Measurements from ENCODE around the gene CLDN20.

CLDN20 gene

DNA sequence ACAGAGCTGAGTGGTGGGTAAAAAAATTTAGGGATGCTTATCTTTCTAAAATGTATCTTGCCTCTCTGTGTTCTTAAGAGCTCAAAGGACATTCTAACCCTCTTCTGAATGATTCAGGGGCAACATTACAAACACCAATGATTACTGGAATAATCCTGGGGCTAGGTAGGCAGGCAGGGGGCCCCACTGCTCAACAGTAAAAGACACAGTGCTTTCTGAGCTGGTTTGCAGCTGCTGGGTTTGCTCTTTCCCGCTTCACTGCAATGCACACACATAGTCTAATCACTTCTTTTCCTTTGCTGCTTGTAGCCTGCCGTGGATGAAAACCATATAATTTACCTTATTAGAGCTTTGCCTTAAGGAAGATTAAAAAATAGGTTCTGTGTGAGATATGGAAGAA, 23.9 kb downstream of the CLDN20 start:
- no peak for DNase-seq (ENCODE audit: low read depth)
- TF ChIP-seq, protein P1, sequence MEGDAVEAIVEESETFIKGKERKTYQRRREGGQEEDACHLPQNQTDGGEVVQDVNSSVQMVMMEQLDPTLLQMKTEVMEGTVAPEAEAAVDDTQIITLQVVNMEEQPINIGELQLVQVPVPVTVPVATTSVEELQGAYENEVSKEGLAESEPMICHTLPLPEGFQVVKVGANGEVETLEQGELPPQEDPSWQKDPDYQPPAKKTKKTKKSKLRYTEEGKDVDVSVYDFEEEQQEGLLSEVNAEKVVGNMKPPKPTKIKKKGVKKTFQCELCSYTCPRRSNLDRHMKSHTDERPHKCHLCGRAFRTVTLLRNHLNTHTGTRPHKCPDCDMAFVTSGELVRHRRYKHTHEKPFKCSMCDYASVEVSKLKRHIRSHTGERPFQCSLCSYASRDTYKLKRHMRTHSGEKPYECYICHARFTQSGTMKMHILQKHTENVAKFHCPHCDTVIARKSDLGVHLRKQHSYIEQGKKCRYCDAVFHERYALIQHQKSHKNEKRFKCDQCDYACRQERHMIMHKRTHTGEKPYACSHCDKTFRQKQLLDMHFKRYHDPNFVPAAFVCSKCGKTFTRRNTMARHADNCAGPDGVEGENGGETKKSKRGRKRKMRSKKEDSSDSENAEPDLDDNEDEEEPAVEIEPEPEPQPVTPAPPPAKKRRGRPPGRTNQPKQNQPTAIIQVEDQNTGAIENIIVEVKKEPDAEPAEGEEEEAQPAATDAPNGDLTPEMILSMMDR (IDR thresholded peaks at IDR 0.05; ENCODE audit: low read depth, low read length, missing control alignments): no peak
- H3K4me3 ChIP-seq (ENCODE audit: low read depth, low read length): no peak overlapping the region

DNA sequence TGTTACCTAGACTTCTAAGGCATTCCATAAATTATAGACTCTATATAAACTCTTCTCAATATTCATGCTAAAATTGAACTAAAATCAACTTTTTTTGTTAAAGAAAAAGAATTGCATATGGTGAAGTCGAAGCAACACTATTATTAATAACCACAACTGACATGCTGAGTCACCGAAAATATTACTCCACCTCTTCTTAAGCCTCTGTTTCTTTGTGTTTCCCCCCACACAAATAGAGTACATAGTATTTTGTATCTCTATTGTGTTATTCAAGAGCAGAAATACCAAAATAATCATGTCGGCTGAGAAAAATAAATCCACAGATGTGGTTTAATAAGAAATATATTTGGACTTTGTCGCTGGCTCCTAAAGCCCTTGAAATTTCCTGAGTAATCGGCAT, 26.7 kb downstream of the CLDN20 start:
- TF ChIP-seq, protein P1 (IDR thresholded peaks at IDR 0.05; ENCODE audit: low read depth, low read length, missing control alignments): no peak
- H3K4me3 ChIP-seq (ENCODE audit: low read depth, low read length): no peak overlapping the region
- no peak for DNase-seq (ENCODE audit: low read depth)

DNA sequence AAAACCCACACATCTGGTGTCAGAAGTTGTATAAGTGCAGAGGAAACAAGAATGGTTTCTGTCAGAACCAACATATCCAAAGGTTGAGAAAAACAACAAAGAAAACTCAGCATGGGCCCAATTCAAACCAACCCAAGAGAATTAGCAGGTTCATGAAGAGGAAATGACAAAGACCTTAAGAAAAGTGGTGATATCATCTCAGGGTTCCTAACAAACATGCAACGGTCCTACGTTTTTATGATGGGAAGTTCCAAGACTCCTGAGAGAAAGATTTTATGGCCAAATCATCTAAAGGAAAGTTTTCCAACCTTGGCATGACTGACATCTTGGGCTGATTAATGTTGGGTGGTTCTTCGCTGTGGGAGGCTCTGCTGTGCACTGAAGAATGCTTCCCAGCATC, 27.5 kb downstream of the CLDN20 start:
- H3K4me3 ChIP-seq (ENCODE audit: low read depth, low read length): no peak overlapping the region
- TF ChIP-seq, protein P1 (IDR thresholded peaks at IDR 0.05; ENCODE audit: low read depth, low read length, missing control alignments): no peak
- no peak for DNase-seq (ENCODE audit: low read depth)

DNA sequence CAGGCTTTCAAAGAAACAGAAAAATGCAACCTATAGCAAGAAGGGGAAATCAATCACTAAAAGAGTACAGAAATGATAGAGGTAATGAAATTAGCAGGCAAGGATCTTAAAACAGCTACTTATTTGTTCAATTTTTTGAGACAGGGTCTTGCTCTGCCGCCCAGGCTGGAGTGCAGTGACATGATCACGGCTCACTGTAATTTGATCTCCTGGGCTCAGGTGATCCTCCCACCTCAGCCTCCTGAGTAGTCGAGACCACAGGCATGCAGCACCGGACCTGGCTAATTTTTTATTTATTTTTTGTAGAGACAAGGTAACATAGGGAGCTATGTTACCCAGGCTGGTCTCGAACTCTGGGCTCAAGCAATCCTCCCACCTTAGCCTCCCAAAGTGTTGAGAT, 28.9 kb downstream of the CLDN20 start:
- TF ChIP-seq, protein P1 (IDR thresholded peaks at IDR 0.05; ENCODE audit: low read depth, low read length, missing control alignments): no peak
- H3K4me3 ChIP-seq (ENCODE audit: low read depth, low read length): no peak overlapping the region
- no peak for DNase-seq (ENCODE audit: low read depth)

DNA sequence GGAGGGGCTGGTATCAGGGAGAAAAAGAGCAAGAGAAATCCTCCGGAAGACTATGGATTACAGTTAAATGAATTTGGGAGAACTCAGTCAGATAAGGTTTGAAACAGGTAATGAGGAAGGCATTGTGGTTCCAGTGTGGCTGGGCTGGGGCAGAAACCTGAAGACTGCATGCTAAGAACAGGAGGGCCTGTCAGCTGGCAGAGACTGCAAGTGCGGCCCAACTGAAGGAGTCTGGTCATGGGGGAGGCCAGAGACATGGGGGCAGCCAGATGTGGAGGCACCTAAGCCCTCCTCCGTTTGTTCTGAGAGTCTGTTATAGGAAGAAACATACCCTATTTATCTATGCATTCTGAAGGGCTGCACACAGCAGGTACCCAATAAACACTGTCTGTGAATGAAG, 33.9 kb downstream of the CLDN20 start:
- TF ChIP-seq, protein P1 (IDR thresholded peaks at IDR 0.05; ENCODE audit: low read depth, low read length, missing control alignments): no peak
- no peak for DNase-seq (ENCODE audit: low read depth)
- H3K4me3 ChIP-seq (ENCODE audit: low read depth, low read length): no peak overlapping the region

DNA sequence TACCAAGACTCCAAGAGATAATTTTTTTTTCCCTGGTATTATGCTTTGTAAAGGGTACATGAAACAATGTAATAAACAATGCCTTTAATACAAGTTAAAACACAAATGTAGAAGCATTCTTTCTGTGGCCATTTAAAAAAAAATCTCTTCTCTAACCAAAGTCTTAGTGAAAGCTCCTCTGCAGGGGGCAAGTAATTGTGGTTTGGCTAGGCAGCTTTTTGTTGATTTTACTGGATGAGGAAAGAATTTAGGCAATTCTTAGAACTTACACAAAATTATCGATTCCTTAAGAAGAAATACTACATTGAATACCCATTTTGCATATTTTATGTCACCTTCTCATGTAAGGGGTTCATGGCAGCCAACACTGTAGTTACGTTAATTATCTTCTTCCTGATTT, 38.1 kb downstream of the CLDN20 start:
- no peak for DNase-seq (ENCODE audit: low read depth)
- TF ChIP-seq, protein P1 (IDR thresholded peaks at IDR 0.05; ENCODE audit: low read depth, low read length, missing control alignments): no peak
- no peak overlapping the region for H3K4me3 ChIP-seq (ENCODE audit: low read depth, low read length)

DNA sequence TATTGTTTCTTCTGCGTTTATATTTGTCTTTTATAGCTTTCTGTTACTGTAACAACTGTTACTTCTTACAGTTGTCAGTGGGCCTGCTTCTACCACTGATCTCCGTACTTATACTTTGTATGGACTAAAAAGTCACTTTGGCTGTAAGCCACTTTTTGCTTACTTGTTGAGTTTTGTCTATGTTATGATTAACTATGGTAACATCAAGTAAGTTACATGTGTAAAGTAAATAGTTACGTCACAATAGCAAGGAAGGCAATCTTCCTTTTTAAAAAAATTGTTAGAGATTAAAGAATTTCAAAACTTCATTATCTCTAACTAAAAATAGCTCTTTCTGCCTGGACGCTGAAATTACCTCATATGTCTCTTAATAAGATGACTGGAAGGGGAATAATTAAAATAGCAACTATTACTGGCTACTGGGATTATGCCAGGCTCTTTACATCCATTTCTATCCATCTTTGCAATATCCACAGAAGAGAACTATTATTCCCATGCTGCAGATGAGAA, 39.6 kb downstream of the CLDN20 start:
- DNase-seq (ENCODE audit: low read depth): no peak
- H3K4me3 ChIP-seq (ENCODE audit: low read depth, low read length): no peak overlapping the region
- TF ChIP-seq, protein P1 (IDR thresholded peaks at IDR 0.05; ENCODE audit: low read depth, low read length, missing control alignments): no peak

Data from GM12864 (cell line).